Measurements from ENCODE around the gene DTHD1. TPM values are rescaled to one million over a fixed set of nuclear protein-coding genes. Genes with fewer than 3 reads are reported as not detected.

Gene DTHD1
- total and polyA plus RNA-seq, 10 of the 15 experiments (the other 5 are each of a cell fraction or from before 2014, with no cell fraction given): 0.05 to 2.8 (median 1.4) TPM

- Histone ChIP-seq H3K27me3 (replicated peaks in 1 of 2; ENCODE audit: control insufficient read depth in 2 of 2, insufficient read depth in 2 of 2, low read length in 1 of 2) (no peaks in the 10 kb centered on the region), H3K79me2 (ENCODE audit: control insufficient read depth, insufficient read depth, low read length) (no peaks in the 10 kb centered on the region), H3K4me1 (ENCODE audit: control insufficient read depth, insufficient read depth, low read length) (peaks cover 11% of the 10 kb centered on the region), H3K9me3 (replicated peaks; ENCODE audit: control insufficient read depth, insufficient read depth, low read length) (no peaks in the 10 kb centered on the region; the same call in 2 of the 3 replicates), H3K9ac (ENCODE audit: control insufficient read depth, insufficient read depth, low read length) (no peak overlapping the region), H2AFZ (ENCODE audit: control insufficient read depth, low read depth, low read length) (peak overlapping the region; percentile 63), H3K4me3 (no peak overlapping the region), H3K36me3 (ENCODE audit: control insufficient read depth in 2 of 2, insufficient read depth in 2 of 2, low read length in 1 of 2) (no peaks in the 10 kb centered on the region), H3K4me2 (ENCODE audit: control insufficient read depth, insufficient read depth) (peak overlapping the region; percentile 75), H4K20me1 (ENCODE audit: control insufficient read depth, insufficient read depth) (no peaks in the 10 kb centered on the region), H3K27ac (ENCODE audit: control insufficient read depth, insufficient read depth) (peak overlapping the region; percentile 85)
- ChIA-PET RAD21 (ENCODE audit: unreplicated experiment) (interaction anchor here (1.0 to 5.6 kb wide), 8 partner anchors 12 to 143 kb away, joined by 3 to 51 read pairs (median 6); partner anchors contain the start of gene ARAP2), POLR2A (interaction anchor here (1.1 to 2.4 kb wide), 2 partner anchors 14 to 31 kb away, joined by 5 to 7 read pairs; no protein-coding TSS in a partner anchor), CTCF (interaction anchor here (1.5 kb wide), 1 partner anchor 22 kb away, joined by 6 read pairs; no protein-coding TSS in a partner anchor), SMC1A (ENCODE audit: uncharacterized antibody, unreplicated experiment) (interaction anchor here (0.9 to 8.0 kb wide), 11 partner anchors 12 to 143 kb away, joined by 4 to 78 read pairs (median 13); partner anchors contain the start of gene ARAP2)
- BruUV-seq (replicated peaks): no TSS peak
- peak; percentile 86 for FAIRE-seq
- in situ Hi-C loops (cut with MboI): no loop called here
- peak; percentile 87 for ATAC-seq
- 5% methylated on average over 2 of the region's 2 CpGs for WGBS (ENCODE audit: insufficient coverage, insufficient replicate concordance, low lambda C conversion rate, missing lambda C conversion rate)
- peak; percentile 92 for DNase-seq (ENCODE audit: low read depth, low spot score)
- intact Hi-C loops (cut with micrococcal nuclease; ENCODE audit: unreplicated experiment): loop anchor here (1.0 kb wide), 1 partner anchor 31 kb away; no protein-coding TSS in a partner anchor
- TF ChIP-seq SP1 (IDR thresholded peaks at IDR 0.05; ENCODE audit: low read depth, low read length): no peak
- peak; percentile 36 for TF ChIP-seq MEF2B (IDR thresholded peaks at IDR 0.05; ENCODE audit: partially characterized antibody, poor library complexity, severe bottlenecking)
- peak; percentile 54; the same call in 1 of the 2 replicates for TF ChIP-seq GATAD2B (conservative IDR thresholded peaks at IDR 0.05; ENCODE audit: low read depth)
- TF ChIP-seq TCF3 (IDR thresholded peaks at IDR 0.05; ENCODE audit: borderline replicate concordance, insufficient read depth, low read depth, low read length): peak; percentile 61; the same call in 1 of the 2 replicates
- TF ChIP-seq TCF7 (IDR thresholded peaks at IDR 0.05; ENCODE audit: borderline replicate concordance): peak; percentile 61; the same call in 1 of the 2 replicates
- no peak for TF ChIP-seq SIN3A (IDR thresholded peaks at IDR 0.05; ENCODE audit: low read depth, low read length)
- peak; percentile 24; the same call in 1 of the 2 replicates for TF ChIP-seq BMI1 (IDR thresholded peaks at IDR 0.05; ENCODE audit: borderline replicate concordance)
- peak; percentile 19; the same call in 1 of the 2 replicates for TF ChIP-seq SMC3 (IDR thresholded peaks at IDR 0.05; ENCODE audit: borderline replicate concordance, low read length)
- peak; percentile 43; the same call in 1 of the 2 replicates for TF ChIP-seq GABPA (IDR thresholded peaks at IDR 0.05; ENCODE audit: low read depth)
- TF ChIP-seq PAX5 (IDR thresholded peaks at IDR 0.05; ENCODE audit: borderline replicate concordance, low read depth, low read length): peak; percentile 86
- TF ChIP-seq MXI1 (IDR thresholded peaks at IDR 0.05; ENCODE audit: low read depth, low read length): no peak
- TF ChIP-seq STAT3 (IDR thresholded peaks at IDR 0.05; ENCODE audit: low read depth, low read length): no peak
- TF ChIP-seq NR2C1 (IDR thresholded peaks at IDR 0.05): no peak
- TF ChIP-seq BCL3 (IDR thresholded peaks at IDR 0.05; ENCODE audit: borderline replicate concordance, insufficient read depth, low read depth, low read length, poor library complexity, severe bottlenecking): peak; percentile 88
- peak; percentile 52; the same call in 1 of the 3 replicates for TF ChIP-seq POU2F2 (IDR thresholded peaks at IDR 0.05; ENCODE audit: borderline replicate concordance, low read depth, low read length)
- TF ChIP-seq MYC (IDR thresholded peaks at IDR 0.05; ENCODE audit: insufficient read depth, insufficient read length, insufficient replicate concordance, low read length, severe bottlenecking): no peak
- TF ChIP-seq CEBPB (IDR thresholded peaks at IDR 0.05; ENCODE audit: borderline replicate concordance in 1 of 2, low read depth in 2 of 2, low read length in 2 of 2): 0 out of 4 replicates have a peak, but pooled peaks of 1 of the 2 experiments have one; percentile 54
- TF ChIP-seq PAX8 (IDR thresholded peaks at IDR 0.05): peak; percentile 93; the same call in 1 of the 2 replicates
- peak; percentile 92 for TF ChIP-seq EED (IDR thresholded peaks at IDR 0.05; ENCODE audit: low read depth)
- TF ChIP-seq IKZF2 (IDR thresholded peaks at IDR 0.05): peak; percentile 92 to 94
- peak; percentile 61 for TF ChIP-seq TCF12 (IDR thresholded peaks at IDR 0.05; ENCODE audit: low read depth, low read length)
- TF ChIP-seq ZNF24 (IDR thresholded peaks at IDR 0.05): peak; percentile 86
- peak; percentile 88 for TF ChIP-seq ATF2 (IDR thresholded peaks at IDR 0.05; ENCODE audit: low read length)
- TF ChIP-seq DPF2 (IDR thresholded peaks at IDR 0.05): peak; percentile 72
Observed at GRCh38 chr4:36255577-36255976, 25.8 kb upstream of the DTHD1 start.
